Parathyroid adenoma (tissue), 2 donors: ENCODE data around the gene TRDN.

Source experiments
- H2AFZ ChIP-seq: fragments of 300-600 bp; sonication (generic); one replicate; pipeline ENCODE4 v1.7.0; 2017; ENCODE audit warnings: antibody characterized with exemption, mild to moderate bottlenecking
- H3K27ac ChIP-seq: fragments of 300-600 bp; sonication (generic); one replicate; pipeline ENCODE4 v1.7.0; 2017
- H3K27me3 ChIP-seq: fragments of 300-600 bp; sonication (generic); one replicate; pipeline ENCODE4 v1.7.0; 2017; ENCODE audit warnings: low read length; ENCODE audit not compliant: control insufficient read depth, insufficient read depth
- H3K36me3 ChIP-seq: fragments of 300-600 bp; sonication (generic); one replicate; pipeline ENCODE4 v1.7.0; 2017; ENCODE audit warnings: low read length; ENCODE audit not compliant: control insufficient read depth, insufficient read depth
- H3K4me1 ChIP-seq: fragments of 300-600 bp; sonication (generic); one replicate; pipeline ENCODE4 v1.7.0; 2017; ENCODE audit warnings: control low read depth
- H3K4me2 ChIP-seq: fragments of 300-600 bp; sonication (generic); one replicate; pipeline ENCODE4 v1.7.0; 2017; ENCODE audit warnings: low read length
- H3K4me3 ChIP-seq: fragments of 300-600 bp; sonication (generic); one replicate; pipeline ENCODE4 v1.7.0; 2017; ENCODE audit warnings: low read depth, low read length
- H3K79me2 ChIP-seq: fragments of 300-600 bp; sonication (generic); one replicate; pipeline ENCODE4 v1.7.0; 2017; ENCODE audit warnings: control low read depth
- H3K9ac ChIP-seq: fragments of 300-600 bp; sonication (generic); one replicate; pipeline ENCODE4 v1.7.0; 2017; ENCODE audit warnings: mild to moderate bottlenecking
- H3K9me3 ChIP-seq: fragments of 300-600 bp; sonication (generic); one replicate; pipeline ENCODE4 v1.7.0; 2017; ENCODE audit warnings: low read length; ENCODE audit not compliant: control insufficient read depth
- CTCF ChIP-seq: fragments of 300-600 bp; sonication (generic); IDR thresholded peaks from one replicate; pipeline ENCODE4 v1.7.0; 2017; ENCODE audit warnings: antibody characterized with exemption, mild to moderate bottlenecking
- donor health status: primary hyperparathyroidism.

The TRDN gene

GRCh38 chr6:123533862-123534648, 102.7 kb downstream of the TRDN start:
- TF ChIP-seq CTCF: no peak
- Histone ChIP-seq H3K36me3 (no peaks in the 10 kb centered on the region), H3K4me1 (peaks cover 18% of the 10 kb centered on the region), H3K4me3 (no peak overlapping the region), H3K27me3 (no peaks in the 10 kb centered on the region), H3K27ac (peak overlapping the region; percentile 62), H2AFZ (peak overlapping the region; percentile 65), H3K9ac (no peak overlapping the region), H3K4me2 (no peak overlapping the region), H3K9me3 (no peaks in the 10 kb centered on the region), H3K79me2 (no peaks in the 10 kb centered on the region)

GRCh38 chr6:123529843-123530242, 106.9 kb downstream of the TRDN start:
- no peak for TF ChIP-seq CTCF
- Histone ChIP-seq H3K4me2 (peak overlapping the region; percentile 43), H3K36me3 (no peaks in the 10 kb centered on the region), H3K4me1 (peaks cover 14% of the 10 kb centered on the region), H3K27me3 (no peaks in the 10 kb centered on the region), H3K9me3 (no peaks in the 10 kb centered on the region), H2AFZ (peak overlapping the region; percentile 74), H3K9ac (no peak overlapping the region), H3K27ac (peak overlapping the region; percentile 73), H3K4me3 (no peak overlapping the region), H3K79me2 (no peaks in the 10 kb centered on the region)

- Histone ChIP-seq H3K4me2 (peak overlapping the region; percentile 8), H3K4me3 (no peak overlapping the region), H3K36me3 (no peaks in the 10 kb centered on the region), H3K79me2 (no peaks in the 10 kb centered on the region), H3K27me3 (no peaks in the 10 kb centered on the region), H3K9ac (no peak overlapping the region), H2AFZ (peak overlapping the region; percentile 74), H3K27ac (peak overlapping the region; percentile 73), H3K9me3 (no peaks in the 10 kb centered on the region), H3K4me1 (peaks cover 9% of the 10 kb centered on the region)
- no peak for TF ChIP-seq CTCF
Measured at GRCh38 chr6:123529058-123529457, 107.7 kb downstream of the TRDN start.

GRCh38 chr6:123527406-123527805, 109.3 kb downstream of the TRDN start:
- H3K79me2 ChIP-seq: no peaks in the 10 kb centered on the region
- H3K9me3 ChIP-seq: no peaks in the 10 kb centered on the region
- H3K27ac ChIP-seq: no peak overlapping the region
- H3K4me1 ChIP-seq: peaks cover 12% of the 10 kb centered on the region
- no peak overlapping the region for H2AFZ ChIP-seq
- H3K4me3 ChIP-seq: no peak overlapping the region
- H3K27me3 ChIP-seq: no peaks in the 10 kb centered on the region
- H3K36me3 ChIP-seq: no peaks in the 10 kb centered on the region
- H3K4me2 ChIP-seq: no peak overlapping the region
- H3K9ac ChIP-seq: no peak overlapping the region
- no peak for TF ChIP-seq CTCF

GRCh38 chr6:123526128-123526527, 110.6 kb downstream of the TRDN start:
- H3K4me2 ChIP-seq: no peak overlapping the region
- peaks cover 12% of the 10 kb centered on the region for H3K4me1 ChIP-seq
- no peak for TF ChIP-seq CTCF
- no peak overlapping the region for H3K4me3 ChIP-seq
- H3K27me3 ChIP-seq: no peaks in the 10 kb centered on the region
- H3K79me2 ChIP-seq: no peaks in the 10 kb centered on the region
- no peak overlapping the region for H3K9ac ChIP-seq
- H2AFZ ChIP-seq: peak overlapping the region; percentile 18
- no peaks in the 10 kb centered on the region for H3K9me3 ChIP-seq
- no peaks in the 10 kb centered on the region for H3K36me3 ChIP-seq
- H3K27ac ChIP-seq: no peak overlapping the region
